Ureter (tissue), 1 donor: Measurements from ENCODE around the gene CRYBG2. TPM values are rescaled to one million over a fixed set of nuclear protein-coding genes. Genes with fewer than 3 reads are reported as not detected.
"Not testable (repeated sequence)": the region's sequence is repeated elsewhere in the genome, so short reads cannot be mapped to it uniquely, and the experiment has no call there.

Experiments
- DNase-seq: peaks from one replicate; pipeline ENCODE4 v3.0.0-alpha.2; 2020; ENCODE audit warnings: low spot score
- total RNA-seq: library from RNA; stranded (reverse); gene quantifications from one replicate; pipeline ENCODE4 v1.2.4, GENCODE V29; 2023
- donor health status: DM: yes; HTN: yes; CAD: no.

CRYBG2 gene
- total RNA-seq, 1 donor from 2014 or later, result 25.2 TPM

- no peak for DNase-seq
These were observed 3.0 kb downstream of the CRYBG2 start for GRCh38 chr1:26350701-26351589.

DNA sequence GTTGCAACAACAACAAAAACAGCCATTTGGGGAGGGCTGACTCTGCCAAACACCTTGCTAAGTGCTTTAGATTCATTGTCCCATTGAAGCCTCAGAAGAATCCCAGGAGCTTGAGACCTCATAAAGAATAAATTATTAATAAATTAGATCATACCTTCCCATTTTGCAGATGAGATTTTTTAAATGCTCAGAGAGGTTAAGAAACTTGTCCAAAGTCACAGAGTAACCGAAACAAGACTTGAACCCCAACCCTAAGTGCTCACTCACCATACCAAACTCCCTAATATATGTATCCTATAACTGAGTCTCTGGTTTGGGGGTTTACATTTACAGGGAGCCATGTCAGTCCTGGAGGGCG lies 3.6 kb downstream of the CRYBG2 start:
- DNase-seq, result no peak

DNA sequence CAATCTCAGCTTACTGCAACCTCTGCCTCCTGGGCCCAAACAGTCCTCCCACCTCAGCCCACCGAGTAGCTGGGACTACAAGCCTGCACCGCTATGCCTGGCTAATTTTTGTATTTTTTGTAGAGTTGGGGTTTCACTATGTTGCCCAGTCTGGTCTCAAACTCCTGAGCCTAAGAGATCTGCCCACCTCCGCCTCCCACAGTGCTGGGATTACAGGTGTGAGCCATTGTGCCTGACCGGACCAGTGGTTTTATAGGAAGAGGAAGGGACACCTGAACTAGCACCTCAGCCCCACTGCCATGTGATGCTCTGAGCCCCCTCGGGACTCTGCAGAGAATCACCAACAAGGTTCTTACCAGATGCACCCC lies 4.1 kb downstream of the CRYBG2 start:
- DNase-seq, result no peak

DNA sequence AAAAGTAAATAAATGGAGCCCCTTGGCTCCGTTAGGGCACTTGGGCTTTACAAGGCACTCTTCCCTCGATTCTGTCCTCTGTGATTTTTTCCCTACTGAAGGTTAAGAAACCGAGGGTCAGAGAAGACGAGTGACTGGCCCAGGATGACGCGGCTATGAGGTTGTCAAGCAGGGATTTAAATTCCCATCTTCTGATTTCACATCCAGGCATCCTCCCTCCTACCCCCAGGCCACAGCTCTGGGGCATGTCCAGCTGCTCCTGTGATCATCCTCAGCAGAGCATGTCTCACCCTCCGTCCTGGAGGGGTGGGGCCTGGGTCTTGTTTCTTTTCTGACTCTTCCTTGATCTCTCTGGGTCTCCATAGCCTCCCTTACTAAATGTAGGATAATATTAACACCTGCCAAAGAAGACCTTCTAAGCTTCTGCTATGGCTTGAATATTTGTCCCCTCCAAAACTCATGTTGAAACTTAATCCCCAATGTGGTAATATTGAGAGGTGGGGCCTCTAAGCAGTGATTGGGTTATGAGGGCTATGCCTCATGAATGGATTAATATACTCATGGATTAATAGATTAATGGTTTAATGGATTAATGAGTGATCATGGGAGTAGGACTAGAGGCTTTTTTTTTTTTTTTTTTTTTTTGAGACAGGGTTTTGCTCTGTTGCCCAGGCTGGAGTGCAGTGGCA lies 4.6 kb downstream of the CRYBG2 start:
- DNase-seq, result no peak

GRCh38 chr1:26346274-26347033 lies 7.5 kb downstream of the CRYBG2 start:
- DNase-seq, result no peak

GRCh38 chr1:26345718-26346117 lies 8.2 kb downstream of the CRYBG2 start:
- no peak for DNase-seq

DNA sequence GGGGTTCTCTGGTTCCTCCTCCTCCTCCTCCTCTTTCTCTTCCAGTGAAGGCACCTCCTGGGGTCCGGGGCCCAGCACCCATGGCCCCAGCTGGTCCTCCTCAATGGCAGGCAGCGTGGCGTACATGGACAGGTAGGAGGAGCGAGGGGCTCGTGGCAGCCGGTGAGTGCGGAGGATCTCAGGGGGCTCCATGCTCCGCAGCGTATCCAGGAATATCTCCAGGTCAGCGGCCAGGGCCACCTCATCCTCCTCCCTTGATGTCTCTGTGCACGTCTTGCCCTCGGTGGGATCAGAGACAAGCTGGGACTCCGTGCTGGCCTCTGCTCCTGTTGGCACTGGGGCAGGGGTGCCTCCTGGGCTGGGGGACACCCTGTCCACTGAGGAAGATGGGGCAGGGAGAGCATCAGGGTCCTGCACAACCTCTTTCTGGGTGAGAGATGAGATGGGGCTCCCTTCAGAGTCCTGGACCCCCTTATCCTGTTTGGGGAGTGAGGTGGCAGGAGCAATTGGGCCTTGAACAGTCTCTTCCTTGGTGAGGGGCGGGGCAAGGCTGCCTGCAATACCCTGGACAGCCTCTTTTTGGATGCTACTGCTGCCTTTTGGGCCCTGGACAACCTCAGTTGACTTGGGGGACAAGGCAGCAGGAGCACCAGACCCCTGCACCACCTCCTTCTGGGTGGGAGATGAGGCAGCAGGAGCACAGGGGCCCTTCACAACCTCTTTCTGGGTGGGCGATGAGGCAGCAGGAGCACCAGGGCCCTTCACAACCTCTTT lies 9.6 kb downstream of the CRYBG2 start:
- no peak for DNase-seq

GRCh38 chr1:26340047-26340481 lies 13.9 kb downstream of the CRYBG2 start:
- DNase-seq, result no peak

DNA sequence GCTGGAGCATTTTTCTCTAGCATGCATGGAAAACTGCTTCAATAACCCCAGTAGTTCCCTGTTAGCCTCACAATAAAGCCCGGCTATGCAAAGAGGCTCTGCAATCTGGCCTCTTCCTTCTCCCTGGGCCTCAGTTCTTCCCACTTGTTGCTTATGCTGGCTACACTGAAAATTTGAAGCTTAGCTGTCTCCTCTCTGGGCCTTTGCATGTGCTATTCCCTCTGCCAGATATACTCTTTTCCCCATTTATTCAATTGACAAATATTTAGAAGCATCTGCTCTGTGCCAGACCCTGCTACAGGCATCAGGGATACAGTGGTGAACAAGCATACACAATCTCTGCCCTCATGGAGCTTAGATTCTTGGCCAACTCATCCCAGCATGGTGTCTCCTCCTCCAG lies 15.3 kb downstream of the CRYBG2 start:
- DNase-seq, result no peak

DNA sequence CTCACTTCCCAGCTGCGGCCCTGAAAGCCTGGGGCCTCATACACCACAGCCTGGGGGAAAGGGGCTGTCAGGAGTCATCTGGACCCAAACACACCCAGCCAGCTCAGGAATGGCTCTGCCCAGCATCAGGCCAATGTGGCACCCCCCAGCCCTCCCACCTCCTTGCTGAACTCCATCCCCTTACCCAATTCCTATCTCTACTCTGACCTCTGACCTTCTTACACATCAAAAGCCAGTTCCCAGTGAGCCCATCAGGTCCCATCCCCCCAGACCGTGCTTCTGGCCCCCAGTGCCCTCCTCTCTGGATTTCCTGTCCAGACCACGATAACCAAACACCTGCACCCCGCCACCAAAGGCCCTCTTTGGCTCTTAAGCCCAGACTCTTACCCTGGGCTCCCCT lies 16.3 kb downstream of the CRYBG2 start:
- DNase-seq, result no peak

GRCh38 chr1:26337206-26337535 lies 16.8 kb downstream of the CRYBG2 start:
- DNase-seq, result no peak

GRCh38 chr1:26336477-26337205 lies 17.3 kb downstream of the CRYBG2 start:
- DNase-seq, result peak; percentile 90

GRCh38 chr1:26335774-26336476 lies 18.0 kb downstream of the CRYBG2 start:
- DNase-seq, result no peak

- DNase-seq, result not testable (repeated sequence)
These were observed 20.6 kb downstream of the CRYBG2 start for GRCh38 chr1:26333312-26333711.

- DNase-seq, result no peak
These were observed 23.7 kb downstream of the CRYBG2 start for GRCh38 chr1:26330276-26330675.

DNA sequence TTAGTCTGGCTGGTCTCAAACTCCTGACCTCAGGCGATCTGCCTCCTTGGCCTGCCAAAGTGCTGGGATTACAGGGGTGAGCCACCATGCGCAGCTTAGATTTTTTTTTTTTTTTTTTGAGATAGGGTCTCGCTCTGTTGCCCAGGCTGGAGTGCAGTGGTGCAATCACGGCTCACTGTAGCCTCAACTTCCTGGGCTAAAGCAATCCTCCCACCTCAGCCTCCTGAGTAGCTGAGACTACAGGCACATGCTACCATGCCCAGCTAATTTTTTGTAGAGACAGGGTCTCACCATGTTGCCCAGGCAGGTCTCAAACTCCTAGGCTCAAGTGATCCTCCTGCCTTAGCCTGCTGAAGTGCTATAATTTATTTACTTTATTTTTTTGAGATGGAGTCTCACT lies 24.6 kb downstream of the CRYBG2 start:
- not testable (repeated sequence) for DNase-seq

GRCh38 chr1:26328597-26328996 lies 25.3 kb downstream of the CRYBG2 start:
- DNase-seq, result no peak

DNA sequence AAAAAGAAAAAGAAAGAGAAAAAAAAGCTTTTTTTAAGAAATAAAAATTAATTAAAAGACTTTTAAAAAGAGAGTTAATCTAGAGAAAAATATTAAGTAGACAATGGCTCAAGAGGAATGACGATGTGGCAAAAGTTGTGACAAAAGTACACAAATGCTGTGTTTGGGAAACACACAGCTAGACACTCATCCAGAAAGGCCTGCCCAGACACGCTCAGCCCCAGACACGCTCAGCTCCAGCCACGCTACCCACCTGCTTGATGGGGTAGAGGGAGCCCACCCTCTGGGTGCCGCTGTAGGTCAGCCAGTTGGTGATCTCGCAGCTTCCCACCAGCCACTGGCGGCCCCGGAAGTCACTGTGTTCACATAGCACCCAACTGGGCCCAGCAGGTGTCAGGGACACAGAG lies 26.0 kb downstream of the CRYBG2 start:
- peak; percentile 65 for DNase-seq

DNA sequence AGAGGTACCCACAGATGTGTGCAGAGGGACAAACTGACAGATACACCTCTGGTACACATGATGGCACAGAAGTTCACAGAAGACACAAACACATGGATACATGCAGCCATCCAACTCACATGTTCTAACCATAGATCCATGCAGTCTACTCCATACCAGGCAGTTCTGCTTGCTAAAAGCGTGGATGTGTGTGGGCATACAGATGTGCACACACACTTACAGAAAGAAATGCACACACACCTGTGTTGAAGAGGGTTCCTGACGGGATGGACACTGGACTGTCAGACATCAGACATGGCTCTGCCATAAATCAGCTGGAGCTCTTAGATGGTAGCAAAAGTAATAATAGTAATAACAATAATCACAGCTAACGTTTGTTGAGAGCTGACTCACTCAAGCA lies 29.4 kb downstream of the CRYBG2 start:
- no peak for DNase-seq

GRCh38 chr1:26323382-26323781 lies 30.5 kb downstream of the CRYBG2 start:
- no peak for DNase-seq

- no peak for DNase-seq
These were observed 31.9 kb downstream of the CRYBG2 start for GRCh38 chr1:26322042-26322331.
